ENCODE data around the gene NKIRAS1. TPM values are rescaled to one million over a fixed set of nuclear protein-coding genes. Genes with fewer than 3 reads are reported as not detected.

The NKIRAS1 gene
- total and polyA plus RNA-seq, 2 experiments from 2014 or later, result 9.2 to 9.7 TPM

GRCh38 chr3:23874359-23875112 is 42.3 kb downstream of the NKIRAS1 start:
- H3K4me3 ChIP-seq, result no peak overlapping the region
- no peak for TF ChIP-seq REST (IDR thresholded peaks at IDR 0.05; ENCODE audit: unreplicated experiment)
- TF ChIP-seq ZNF462 (CRISPR knock-in tag; IDR thresholded peaks at IDR 0.05), result no peak
- TF ChIP-seq POLR2AphosphoS5 (IDR thresholded peaks at IDR 0.05; ENCODE audit: low read depth), result no peak
- no peak for TF ChIP-seq ZNF331 (CRISPR knock-in tag; IDR thresholded peaks at IDR 0.05; ENCODE audit: low read depth)
- peaks cover 7% of the 10 kb centered on the region; the same call in 1 of the 2 replicates for H3K4me1 ChIP-seq (ENCODE audit: insufficient read depth)
- H3K79me2 ChIP-seq (replicated peaks; ENCODE audit: insufficient read depth), result peaks cover 82% of the 10 kb centered on the region
- H2AFZ ChIP-seq, result no peak overlapping the region
- Mint-ChIP-seq H3K36me3 (ENCODE audit: low read depth) (peaks cover 44% of the 10 kb centered on the region), H3K27ac (no peak overlapping the region), H3K27me3 (ENCODE audit: insufficient read depth, low read depth, poor library complexity) (peaks cover 7% of the 10 kb centered on the region), H3K4me1 (peaks cover 23% of the 10 kb centered on the region), H3K9me3 (peaks cover 26% of the 10 kb centered on the region), H3K4me3 (no peak overlapping the region)
- no peak overlapping the region for H3K4me2 ChIP-seq
- H3F3A ChIP-seq (replicated peaks; ENCODE audit: low read depth), result no peaks in the 10 kb centered on the region
- H3K27me3 ChIP-seq (ENCODE audit: insufficient read depth), result no peaks in the 10 kb centered on the region
- no peaks in the 10 kb centered on the region; the same call in 1 of the 2 replicates for H3K36me3 ChIP-seq (ENCODE audit: insufficient read depth)
- H4K20me1 ChIP-seq (replicated peaks; ENCODE audit: insufficient read depth), result peaks cover 22% of the 10 kb centered on the region
- no peak for DNase-seq (ENCODE audit: low spot score)
- no peak for ATAC-seq
- no peaks in the 10 kb centered on the region for H3K9me2 ChIP-seq (ENCODE audit: insufficient read depth)
- H3K27ac ChIP-seq (ENCODE audit: low read depth), result no peak overlapping the region

Data from GM23338 (cell line).